GM12892 (cell line): Measurements from ENCODE around the gene R3HDM4.

Source experiments
- POLR2A ChIP-seq: IDR thresholded peaks from 2 replicates; pipeline ENCODE4 v1.6.1; 2011; ENCODE audit warnings: low read depth, low read length, control low read depth
- POLR2AphosphoS5 ChIP-seq: IDR thresholded peaks from 2 replicates; pipeline ENCODE4 v1.6.1; 2011; ENCODE audit warnings: low read depth, low read length, control low read depth
- TAF1 ChIP-seq: IDR thresholded peaks from 2 replicates; pipeline ENCODE4 v1.6.1; 2011; ENCODE audit warnings: low read depth, mild to moderate bottlenecking, control low read depth, low read length, borderline replicate concordance

- TF ChIP-seq POLR2AphosphoS5 (no peak), POLR2A (peak; percentile 43), TAF1 (0 out of 2 replicates have a peak, but pooled peaks have one; percentile 20)
Measured at GRCh38 chr19:925087-925525, 12.1 kb upstream of the R3HDM4 start.
